Measurements from ENCODE around the gene KCNJ9.

Gene KCNJ9

DNA sequence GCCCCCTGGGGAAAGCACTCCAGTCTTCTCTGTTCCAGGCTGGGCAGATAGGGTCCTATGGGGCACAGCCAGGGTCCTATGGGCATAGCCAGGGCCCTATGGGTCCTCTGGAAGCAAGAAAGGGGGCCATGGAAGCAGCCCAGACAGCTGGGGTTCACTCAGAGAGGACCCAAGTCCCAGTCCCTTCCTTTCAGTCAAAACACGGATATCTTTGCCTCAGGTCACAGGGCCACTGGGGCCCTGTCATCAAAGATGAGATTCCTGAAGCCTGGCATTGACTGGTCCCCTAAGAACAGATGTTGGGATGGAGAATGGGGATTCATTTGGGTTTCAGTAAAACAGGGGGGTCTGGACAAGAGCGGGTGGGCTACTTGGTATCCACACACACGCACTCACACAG is 8.5 kb downstream of the KCNJ9 start:
- TF ChIP-seq, protein P1, sequence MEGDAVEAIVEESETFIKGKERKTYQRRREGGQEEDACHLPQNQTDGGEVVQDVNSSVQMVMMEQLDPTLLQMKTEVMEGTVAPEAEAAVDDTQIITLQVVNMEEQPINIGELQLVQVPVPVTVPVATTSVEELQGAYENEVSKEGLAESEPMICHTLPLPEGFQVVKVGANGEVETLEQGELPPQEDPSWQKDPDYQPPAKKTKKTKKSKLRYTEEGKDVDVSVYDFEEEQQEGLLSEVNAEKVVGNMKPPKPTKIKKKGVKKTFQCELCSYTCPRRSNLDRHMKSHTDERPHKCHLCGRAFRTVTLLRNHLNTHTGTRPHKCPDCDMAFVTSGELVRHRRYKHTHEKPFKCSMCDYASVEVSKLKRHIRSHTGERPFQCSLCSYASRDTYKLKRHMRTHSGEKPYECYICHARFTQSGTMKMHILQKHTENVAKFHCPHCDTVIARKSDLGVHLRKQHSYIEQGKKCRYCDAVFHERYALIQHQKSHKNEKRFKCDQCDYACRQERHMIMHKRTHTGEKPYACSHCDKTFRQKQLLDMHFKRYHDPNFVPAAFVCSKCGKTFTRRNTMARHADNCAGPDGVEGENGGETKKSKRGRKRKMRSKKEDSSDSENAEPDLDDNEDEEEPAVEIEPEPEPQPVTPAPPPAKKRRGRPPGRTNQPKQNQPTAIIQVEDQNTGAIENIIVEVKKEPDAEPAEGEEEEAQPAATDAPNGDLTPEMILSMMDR (IDR thresholded peaks at IDR 0.05; ENCODE audit: borderline replicate concordance, insufficient read depth, low read depth, low read length), result no peak
- H3K4me3 ChIP-seq (ENCODE audit: low read depth, low read length), result no peak overlapping the region

DNA sequence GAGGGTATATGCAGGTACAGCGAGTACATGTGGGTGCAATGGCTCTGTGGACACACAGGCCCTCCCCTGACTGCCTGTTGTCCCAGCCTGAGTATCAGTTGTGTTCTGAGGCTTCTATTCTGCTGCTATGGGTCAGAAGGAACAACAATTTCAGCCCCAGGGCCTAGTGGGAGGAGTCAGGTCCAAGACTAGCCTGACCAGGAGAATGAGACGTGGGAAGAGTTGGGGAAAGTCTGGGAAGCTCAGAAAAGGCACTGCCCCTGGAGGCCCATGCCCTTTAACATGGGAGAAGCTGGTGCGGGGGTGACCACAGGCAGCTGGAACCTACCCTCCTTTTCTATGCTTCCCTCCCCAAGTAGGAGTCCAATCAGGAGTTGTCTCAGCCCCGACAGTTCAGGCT is 9.4 kb downstream of the KCNJ9 start:
- no peak overlapping the region for H3K4me3 ChIP-seq (ENCODE audit: low read depth, low read length)
- TF ChIP-seq, protein P1 (IDR thresholded peaks at IDR 0.05; ENCODE audit: borderline replicate concordance, insufficient read depth, low read depth, low read length), result no peak

DNA sequence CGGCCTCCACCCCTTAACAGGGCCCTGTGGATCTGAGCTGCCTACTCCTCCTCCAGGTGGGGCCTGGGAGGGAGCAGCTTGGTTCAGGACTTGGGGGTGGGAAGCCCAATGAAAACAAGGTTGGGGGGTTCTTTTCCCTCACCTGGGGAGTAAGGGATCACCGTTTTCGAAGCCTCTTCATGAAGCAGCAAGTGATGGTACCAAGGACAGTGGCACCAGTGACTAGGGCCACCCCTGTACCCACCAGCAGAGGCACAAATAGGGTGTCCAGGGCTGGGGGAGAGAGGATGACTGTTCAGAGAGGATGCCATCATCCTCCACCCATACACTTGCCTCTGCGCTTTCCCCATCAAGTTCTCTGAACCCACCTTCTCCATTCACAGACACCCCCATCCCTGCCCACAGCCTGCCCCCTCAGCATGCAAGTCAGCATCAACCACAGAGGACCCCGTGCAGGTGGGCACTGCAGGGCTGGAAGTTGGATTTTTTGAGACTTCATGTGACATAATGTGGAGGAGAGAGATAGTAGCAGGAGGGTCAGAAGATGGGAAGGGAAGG is 10.4 kb downstream of the KCNJ9 start:
- TF ChIP-seq, protein P1 (IDR thresholded peaks at IDR 0.05; ENCODE audit: borderline replicate concordance, insufficient read depth, low read depth, low read length), result no peak
- H3K4me3 ChIP-seq (ENCODE audit: low read depth, low read length), result no peak overlapping the region

DNA sequence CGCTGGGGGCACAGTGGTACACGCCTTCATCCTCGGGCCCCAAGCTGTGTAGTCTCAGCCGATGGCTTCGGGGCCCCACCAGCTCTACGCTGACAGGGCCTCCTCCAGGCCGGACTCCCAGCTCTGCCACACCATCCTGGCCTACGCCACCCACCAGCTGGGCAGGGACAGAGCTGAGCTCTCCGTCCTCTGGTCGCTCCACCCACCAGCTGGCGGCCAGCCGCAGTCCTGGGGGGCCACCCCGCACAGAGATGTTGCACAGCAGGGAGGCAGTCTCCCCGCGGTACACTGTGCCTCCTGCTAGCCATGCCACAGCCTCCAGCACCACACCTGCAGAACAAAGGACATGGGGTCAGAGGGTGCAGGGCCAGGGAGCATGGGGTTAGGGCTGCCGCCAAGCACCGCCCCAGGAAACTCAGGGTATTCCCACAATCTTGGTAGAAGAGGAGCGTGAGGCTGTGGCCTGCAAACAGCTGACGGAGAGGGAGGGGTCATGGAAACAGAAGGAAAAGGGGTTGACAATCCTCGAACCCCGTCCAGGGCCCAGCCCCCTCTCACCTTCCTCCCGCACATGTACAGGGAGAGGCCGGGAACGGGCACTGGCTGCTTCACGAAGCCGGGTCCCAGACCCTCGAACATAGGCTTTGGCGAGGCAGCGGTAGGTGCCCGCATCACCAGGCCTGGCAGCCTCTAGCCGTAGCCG is 11.2 kb downstream of the KCNJ9 start:
- H3K4me3 ChIP-seq (ENCODE audit: low read depth, low read length), result no peak overlapping the region
- TF ChIP-seq, protein P1 (IDR thresholded peaks at IDR 0.05; ENCODE audit: borderline replicate concordance, insufficient read depth, low read depth, low read length), result no peak

DNA sequence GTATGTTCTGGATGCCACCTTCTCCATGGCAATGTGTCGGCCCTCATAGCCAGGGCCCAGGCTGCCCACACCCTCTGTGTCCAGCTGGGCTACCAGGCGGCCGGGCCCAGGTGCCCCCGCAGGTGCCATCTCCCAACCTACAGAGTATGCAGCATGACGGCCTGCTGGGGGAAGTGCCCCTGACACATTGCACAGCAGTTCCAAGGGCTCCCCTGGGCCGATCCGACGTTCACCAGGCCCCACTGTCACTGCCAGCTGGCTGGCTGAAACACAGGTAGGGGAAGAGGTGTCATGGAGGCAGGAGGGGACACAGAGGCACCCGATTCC is 11.7 kb downstream of the KCNJ9 start:
- TF ChIP-seq, protein P1 (IDR thresholded peaks at IDR 0.05; ENCODE audit: borderline replicate concordance, insufficient read depth, low read depth, low read length), result no peak
- H3K4me3 ChIP-seq (ENCODE audit: low read depth, low read length), result no peak overlapping the region

GRCh38 chr1:160093624-160094290 is 12.4 kb downstream of the KCNJ9 start:
- H3K4me3 ChIP-seq (ENCODE audit: low read depth, low read length), result no peak overlapping the region
- TF ChIP-seq, protein P1 (IDR thresholded peaks at IDR 0.05; ENCODE audit: borderline replicate concordance, insufficient read depth, low read depth, low read length), result no peak

DNA sequence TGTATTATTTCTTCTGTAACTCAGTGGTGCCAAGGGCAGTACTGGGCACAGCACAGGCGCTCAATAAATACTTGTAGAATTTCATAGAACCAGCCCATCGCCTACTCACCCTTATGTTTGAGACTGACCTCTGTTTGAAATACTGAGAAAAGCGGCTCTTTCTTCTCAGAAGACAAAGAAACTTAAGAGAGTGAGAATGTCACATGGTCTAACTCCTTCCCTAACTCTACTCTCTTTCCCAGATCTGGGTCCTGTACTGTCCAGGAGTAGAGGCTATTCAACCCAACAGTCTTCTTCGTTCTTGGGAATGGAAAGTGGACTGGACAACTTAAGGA is 12.9 kb downstream of the KCNJ9 start:
- H3K4me3 ChIP-seq (ENCODE audit: low read depth, low read length), result no peak overlapping the region
- TF ChIP-seq, protein P1 (IDR thresholded peaks at IDR 0.05; ENCODE audit: borderline replicate concordance, insufficient read depth, low read depth, low read length), result no peak
